GM12874 (cell line): ENCODE results near the gene PCDHGB4.

Experiments used
- TF ChIP-seq, protein P1 (sequence below): IDR thresholded peaks from 2 replicates; pipeline ENCODE4 v1.5.1; 2011; ENCODE audit warnings: low read depth, mild to moderate bottlenecking, control low read depth, low read length, moderate library complexity; ENCODE audit not compliant: insufficient read depth

The PCDHGB4 gene

DNA sequence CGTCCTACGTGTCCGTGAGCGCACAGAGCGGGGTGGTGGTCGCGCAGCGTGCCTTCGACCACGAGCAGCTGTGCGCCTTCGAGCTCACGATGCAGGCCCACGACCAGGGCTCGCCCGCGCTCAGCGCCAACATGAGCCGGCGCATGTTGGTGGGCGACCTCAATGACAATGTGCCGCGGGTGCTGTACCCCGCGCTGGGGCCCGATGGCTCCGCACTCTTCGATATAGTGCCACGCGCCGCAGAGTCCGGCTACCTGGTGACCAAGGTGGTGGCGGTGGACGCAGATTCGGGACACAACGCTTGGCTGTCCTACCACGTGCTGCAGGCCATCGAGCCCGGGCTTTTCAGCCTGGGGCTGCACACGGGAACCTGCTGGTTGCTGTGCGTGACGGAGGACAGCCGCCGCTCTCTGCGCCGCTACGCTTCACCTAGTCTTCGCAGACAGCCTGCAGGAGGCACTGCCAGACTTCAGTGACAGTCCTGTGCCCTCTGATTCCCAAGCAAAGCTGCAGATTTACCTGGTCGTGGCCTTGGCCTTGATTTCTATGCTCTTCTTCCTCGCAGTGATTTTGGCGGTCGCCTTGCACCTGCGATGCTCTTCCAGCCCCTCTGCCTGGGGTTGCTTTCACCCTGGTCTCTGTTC lies 40.4 kb downstream of the PCDHGB4 start:
- TF ChIP-seq, protein P1, sequence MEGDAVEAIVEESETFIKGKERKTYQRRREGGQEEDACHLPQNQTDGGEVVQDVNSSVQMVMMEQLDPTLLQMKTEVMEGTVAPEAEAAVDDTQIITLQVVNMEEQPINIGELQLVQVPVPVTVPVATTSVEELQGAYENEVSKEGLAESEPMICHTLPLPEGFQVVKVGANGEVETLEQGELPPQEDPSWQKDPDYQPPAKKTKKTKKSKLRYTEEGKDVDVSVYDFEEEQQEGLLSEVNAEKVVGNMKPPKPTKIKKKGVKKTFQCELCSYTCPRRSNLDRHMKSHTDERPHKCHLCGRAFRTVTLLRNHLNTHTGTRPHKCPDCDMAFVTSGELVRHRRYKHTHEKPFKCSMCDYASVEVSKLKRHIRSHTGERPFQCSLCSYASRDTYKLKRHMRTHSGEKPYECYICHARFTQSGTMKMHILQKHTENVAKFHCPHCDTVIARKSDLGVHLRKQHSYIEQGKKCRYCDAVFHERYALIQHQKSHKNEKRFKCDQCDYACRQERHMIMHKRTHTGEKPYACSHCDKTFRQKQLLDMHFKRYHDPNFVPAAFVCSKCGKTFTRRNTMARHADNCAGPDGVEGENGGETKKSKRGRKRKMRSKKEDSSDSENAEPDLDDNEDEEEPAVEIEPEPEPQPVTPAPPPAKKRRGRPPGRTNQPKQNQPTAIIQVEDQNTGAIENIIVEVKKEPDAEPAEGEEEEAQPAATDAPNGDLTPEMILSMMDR = no peak

DNA sequence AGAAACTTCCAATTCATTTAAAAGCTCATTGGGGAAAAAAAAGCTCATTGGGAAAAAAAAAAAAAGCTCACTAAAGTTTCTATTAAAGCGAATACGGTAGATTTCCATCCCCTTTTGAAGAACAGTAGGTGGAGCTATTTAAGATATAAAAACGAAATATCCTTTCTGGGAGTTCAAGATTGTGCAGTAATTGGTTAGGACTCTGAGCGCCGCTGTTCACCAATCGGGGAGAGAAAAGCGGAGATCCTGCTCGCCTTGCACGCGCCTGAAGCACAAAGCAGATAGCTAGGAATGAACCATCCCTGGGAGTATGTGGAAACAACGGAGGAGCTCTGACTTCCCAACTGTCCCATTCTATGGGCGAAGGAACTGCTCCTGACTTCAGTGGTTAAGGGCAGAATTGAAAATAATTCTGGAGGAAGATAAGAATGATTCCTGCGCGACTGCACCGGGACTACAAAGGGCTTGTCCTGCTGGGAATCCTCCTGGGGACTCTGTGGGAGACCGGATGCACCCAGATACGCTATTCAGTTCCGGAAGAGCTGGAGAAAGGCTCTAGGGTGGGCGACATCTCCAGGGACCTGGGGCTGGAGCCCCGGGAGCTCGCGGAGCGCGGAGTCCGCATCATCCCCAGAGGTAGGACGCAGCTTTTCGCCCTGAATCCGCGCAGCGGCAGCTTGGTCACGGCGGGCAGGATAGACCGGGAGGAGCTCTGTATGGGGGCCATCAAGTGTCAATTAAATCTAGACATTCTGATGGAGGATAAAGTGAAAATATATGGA lies 43.0 kb downstream of the PCDHGB4 start, which contains the start of gene PCDHGA12:
TSS of gene PCDHGA12 (plus strand) at position 176 of the 782 bp plus-strand sequence. CDS start at position 429, 253 bp downstream.
- TF ChIP-seq, protein P1 = peak; percentile 53

DNA sequence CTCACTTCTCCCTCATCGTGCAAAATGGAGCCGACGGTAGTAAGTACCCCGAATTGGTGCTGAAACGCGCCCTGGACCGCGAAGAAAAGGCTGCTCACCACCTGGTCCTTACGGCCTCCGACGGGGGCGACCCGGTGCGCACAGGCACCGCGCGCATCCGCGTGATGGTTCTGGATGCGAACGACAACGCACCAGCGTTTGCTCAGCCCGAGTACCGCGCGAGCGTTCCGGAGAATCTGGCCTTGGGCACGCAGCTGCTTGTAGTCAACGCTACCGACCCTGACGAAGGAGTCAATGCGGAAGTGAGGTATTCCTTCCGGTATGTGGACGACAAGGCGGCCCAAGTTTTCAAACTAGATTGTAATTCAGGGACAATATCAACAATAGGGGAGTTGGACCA lies 43.8 kb downstream of the PCDHGB4 start:
- TF ChIP-seq, protein P1 = no peak

GRCh38 chr5:141434006-141434405 lies 46.5 kb downstream of the PCDHGB4 start:
- TF ChIP-seq, protein P1 = no peak

GRCh38 chr5:141437221-141437620 lies 49.7 kb downstream of the PCDHGB4 start:
- TF ChIP-seq, protein P1 = no peak

DNA sequence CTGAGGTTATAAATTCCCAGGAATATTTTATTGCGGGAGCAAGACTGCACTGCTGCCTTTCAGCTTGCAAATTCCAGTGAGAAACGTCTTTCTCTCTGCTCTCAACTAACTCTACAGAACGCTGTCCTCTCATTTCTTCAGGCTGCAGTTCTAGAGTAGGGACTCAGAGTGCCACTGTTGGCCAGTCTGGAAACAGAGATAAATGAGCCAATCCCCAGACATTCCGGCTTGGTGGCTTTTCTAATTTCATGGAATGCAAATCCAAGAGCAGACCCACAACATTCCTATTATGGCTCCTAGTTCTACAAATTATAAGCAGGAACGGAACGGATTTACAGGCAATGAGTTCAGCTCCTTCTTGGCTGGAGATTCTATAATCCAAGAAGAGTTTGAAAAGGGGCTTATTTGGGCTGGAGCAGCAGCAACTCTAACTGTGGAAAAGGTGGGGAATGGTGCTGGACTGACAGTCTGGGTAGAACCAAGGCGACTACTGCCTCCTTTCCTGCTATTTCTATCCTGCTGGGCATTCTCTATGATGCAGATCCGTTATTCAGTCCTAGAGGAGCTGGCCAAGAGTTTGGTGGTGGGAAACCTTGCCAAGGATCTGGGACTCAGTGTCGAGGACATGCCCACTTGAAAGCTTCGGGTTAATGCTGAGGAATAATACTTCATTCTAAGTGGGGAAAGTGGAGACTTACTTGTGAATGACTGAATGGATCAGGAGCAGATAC lies 52.1 kb downstream of the PCDHGB4 start:
- TF ChIP-seq, protein P1 = no peak
